ENCODE measurements around the gene MTMR12.

DNA sequence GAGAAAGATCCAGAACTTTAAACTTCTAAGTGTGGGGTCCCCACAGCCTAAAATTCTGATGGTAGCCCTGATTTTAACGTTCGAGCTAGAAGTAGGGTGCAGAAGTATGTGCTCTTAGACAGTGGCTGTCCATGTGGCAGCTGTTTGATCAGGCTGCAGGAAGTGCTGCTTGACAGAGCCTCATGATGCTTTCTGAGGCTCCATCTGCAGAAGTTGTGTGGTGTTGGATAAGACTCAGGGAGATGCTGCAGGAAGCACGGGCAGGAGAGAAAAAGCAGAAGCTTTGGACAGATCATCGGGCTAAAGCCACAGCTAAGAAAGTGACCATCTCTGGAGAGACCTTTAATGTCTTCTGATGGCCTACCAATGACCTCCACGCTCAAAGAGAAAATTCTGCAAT, 8.1 kb downstream of the MTMR12 start:
- TF ChIP-seq CTCF (IDR thresholded peaks at IDR 0.05 in 2 of 3, conservative IDR thresholded peaks at IDR 0.05 in 1 of 3; ENCODE audit: control insufficient read depth in 2 of 3, extremely low read depth in 1 of 3, insufficient read depth in 1 of 3, low read depth in 3 of 3, low read length in 3 of 3) (no peak), POLR2AphosphoS5 (IDR thresholded peaks at IDR 0.05; ENCODE audit: low read length) (no peak), HDGF (IDR thresholded peaks at IDR 0.05) (no peak), PRDM15 (CRISPR knock-in tag; IDR thresholded peaks at IDR 0.05) (no peak), ZNF217 (IDR thresholded peaks at IDR 0.05) (no peak), ZSCAN29 (IDR thresholded peaks at IDR 0.05) (no peak), NR2C2 (IDR thresholded peaks at IDR 0.05; ENCODE audit: borderline replicate concordance, control insufficient read depth, insufficient read length, low read depth) (no peak), NRF1 (conservative IDR thresholded peaks at IDR 0.05; ENCODE audit: low read depth, low read length) (no peak), NBN (IDR thresholded peaks at IDR 0.05) (no peak), GATAD2B (conservative IDR thresholded peaks at IDR 0.05; ENCODE audit: low read depth) (no peak), NFYB (IDR thresholded peaks at IDR 0.05; ENCODE audit: insufficient read depth, low read depth, low read length) (no peak), POLR2A (IDR thresholded peaks at IDR 0.05; ENCODE audit: low read depth, low read length) (no peak)
- TF ChIP-seq, protein P1, sequence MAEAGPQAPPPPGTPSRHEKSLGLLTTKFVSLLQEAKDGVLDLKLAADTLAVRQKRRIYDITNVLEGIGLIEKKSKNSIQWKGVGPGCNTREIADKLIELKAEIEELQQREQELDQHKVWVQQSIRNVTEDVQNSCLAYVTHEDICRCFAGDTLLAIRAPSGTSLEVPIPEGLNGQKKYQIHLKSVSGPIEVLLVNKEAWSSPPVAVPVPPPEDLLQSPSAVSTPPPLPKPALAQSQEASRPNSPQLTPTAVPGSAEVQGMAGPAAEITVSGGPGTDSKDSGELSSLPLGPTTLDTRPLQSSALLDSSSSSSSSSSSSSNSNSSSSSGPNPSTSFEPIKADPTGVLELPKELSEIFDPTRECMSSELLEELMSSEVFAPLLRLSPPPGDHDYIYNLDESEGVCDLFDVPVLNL (IDR thresholded peaks at IDR 0.05; ENCODE audit: low read depth, low read length) = no peak
- TF ChIP-seq, protein P2, sequence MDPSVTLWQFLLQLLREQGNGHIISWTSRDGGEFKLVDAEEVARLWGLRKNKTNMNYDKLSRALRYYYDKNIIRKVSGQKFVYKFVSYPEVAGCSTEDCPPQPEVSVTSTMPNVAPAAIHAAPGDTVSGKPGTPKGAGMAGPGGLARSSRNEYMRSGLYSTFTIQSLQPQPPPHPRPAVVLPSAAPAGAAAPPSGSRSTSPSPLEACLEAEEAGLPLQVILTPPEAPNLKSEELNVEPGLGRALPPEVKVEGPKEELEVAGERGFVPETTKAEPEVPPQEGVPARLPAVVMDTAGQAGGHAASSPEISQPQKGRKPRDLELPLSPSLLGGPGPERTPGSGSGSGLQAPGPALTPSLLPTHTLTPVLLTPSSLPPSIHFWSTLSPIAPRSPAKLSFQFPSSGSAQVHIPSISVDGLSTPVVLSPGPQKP (IDR thresholded peaks at IDR 0.05; ENCODE audit: low read depth, low read length) = no peak
